Stimulated activated CD4-positive, alpha-beta T cell treated with anti-CD3 and anti-CD28 coated beads, Interleukin-4, amount 100 ng/mL, for 24 hours (primary cell): ENCODE data around the gene TAB2.

Source experiments
- DNase-seq: peaks from one replicate; pipeline ENCODE4 v3.0.0-alpha.2; 2020

Gene TAB2

GRCh38 chr6:149313070-149313469 is 4.4 kb upstream of the TAB2 start:
- DNase-seq, result no peak

GRCh38 chr6:149313861-149314260 is 3.7 kb upstream of the TAB2 start:
- DNase-seq, result no peak

GRCh38 chr6:149314325-149314905 is 3.1 kb upstream of the TAB2 start:
- no peak for DNase-seq

- DNase-seq, result no peak
These were observed 1.3 kb upstream of the TAB2 start for GRCh38 chr6:149316108-149316727.

GRCh38 chr6:149316740-149317643 is 520 bp upstream of the TAB2 start:
- DNase-seq, result peak; percentile 88

- peak; percentile 24 for DNase-seq
These were observed 1.2 kb downstream of the TAB2 start for GRCh38 chr6:149318581-149319286.

GRCh38 chr6:149319422-149319821 is 1.9 kb downstream of the TAB2 start:
- DNase-seq, result no peak

- DNase-seq, result peak; percentile 32
These were observed 2.5 kb downstream of the TAB2 start for GRCh38 chr6:149320016-149320415.

- DNase-seq, result no peak
These were observed 3.3 kb downstream of the TAB2 start for GRCh38 chr6:149320796-149321195.

GRCh38 chr6:149323353-149323752 is 5.8 kb downstream of the TAB2 start:
- no peak for DNase-seq

- no peak for DNase-seq
These were observed 6.4 kb downstream of the TAB2 start for GRCh38 chr6:149323925-149324324.

GRCh38 chr6:149324428-149324827 is 6.9 kb downstream of the TAB2 start:
- no peak for DNase-seq

- DNase-seq, result no peak
These were observed 8.2 kb downstream of the TAB2 start for GRCh38 chr6:149325648-149326236.

GRCh38 chr6:149327638-149328037 is 10.1 kb downstream of the TAB2 start:
- DNase-seq, result no peak

GRCh38 chr6:149328083-149328482 is 10.6 kb downstream of the TAB2 start:
- no peak for DNase-seq

GRCh38 chr6:149329529-149329928 is 12.0 kb downstream of the TAB2 start:
- DNase-seq, result no peak

- DNase-seq, result no peak
These were observed 12.6 kb downstream of the TAB2 start for GRCh38 chr6:149330133-149330532.

- DNase-seq, result no peak
These were observed 13.7 kb downstream of the TAB2 start for GRCh38 chr6:149331043-149331807.

- DNase-seq, result no peak
These were observed 14.4 kb downstream of the TAB2 start for GRCh38 chr6:149331871-149332270.

- no peak for DNase-seq
These were observed 15.2 kb downstream of the TAB2 start for GRCh38 chr6:149332602-149333265.

- no peak for DNase-seq
These were observed 15.7 kb downstream of the TAB2 start for GRCh38 chr6:149333266-149333620.

GRCh38 chr6:149334201-149334600 is 16.7 kb downstream of the TAB2 start:
- DNase-seq, result no peak
